ENCODE measurements around the gene NHLRC2. TPM values are rescaled to one million over a fixed set of nuclear protein-coding genes. Genes with fewer than 3 reads are reported as not detected.
A peak's percentile ranks its signal among the peaks of the same experiment; 100 is the strongest.

The NHLRC2 gene
- total and polyA plus RNA-seq, 2 of the 13 experiments (the other 11 are each of a cell fraction or from before 2014, with no cell fraction given), result 7.6 to 12.7 TPM

- TF ChIP-seq THAP9 (CRISPR knock-in tag; IDR thresholded peaks at IDR 0.05; ENCODE audit: borderline replicate concordance) (no peak), BORCS8-MEF2B (CRISPR knock-in tag; IDR thresholded peaks at IDR 0.05) (0 out of 2 replicates have a peak, but pooled peaks have one; percentile 26), RAD21 (CRISPR knock-in tag; IDR thresholded peaks at IDR 0.05) (no peak), ZNF362 (CRISPR knock-in tag; IDR thresholded peaks at IDR 0.05; ENCODE audit: borderline replicate concordance) (no peak), SMARCC2 (IDR thresholded peaks at IDR 0.05) (no peak), ZNF138 (CRISPR knock-in tag; IDR thresholded peaks at IDR 0.05; ENCODE audit: low read depth) (no peak), NFYC (CRISPR knock-in tag; IDR thresholded peaks at IDR 0.05) (no peak), TRIM22 (IDR thresholded peaks at IDR 0.05) (no peak), RXRA (CRISPR knock-in tag; IDR thresholded peaks at IDR 0.05) (peak; percentile 53), ZNF136 (CRISPR knock-in tag; IDR thresholded peaks at IDR 0.05; ENCODE audit: low read depth) (no peak), ZBTB7B (CRISPR knock-in tag; IDR thresholded peaks at IDR 0.05) (no peak), SMAD3 (CRISPR knock-in tag; IDR thresholded peaks at IDR 0.05) (no peak), IKZF4 (CRISPR knock-in tag; IDR thresholded peaks at IDR 0.05; ENCODE audit: borderline replicate concordance, low read depth, not compliant biosample characterization) (no peak), MED8 (CRISPR knock-in tag; IDR thresholded peaks at IDR 0.05; ENCODE audit: insufficient replicate concordance) (no peak), ZNF251 (CRISPR knock-in tag; IDR thresholded peaks at IDR 0.05) (no peak), PCBP2 (optimal IDR thresholded peaks at IDR 0.05; ENCODE audit: low read depth, low read length, poor library complexity, severe bottlenecking) (no peak), ZNF704 (CRISPR knock-in tag; IDR thresholded peaks at IDR 0.05; ENCODE audit: borderline replicate concordance) (no peak), EED (CRISPR knock-in tag; IDR thresholded peaks at IDR 0.05) (no peak)
Observed at GRCh38 chr10:113958631-113959382, 104.3 kb downstream of the NHLRC2 start (continued).
